MCF 10A (cell line): ENCODE results near the gene CYFIP2. TPM values are rescaled to one million over a fixed set of nuclear protein-coding genes. Genes with fewer than 3 reads are reported as not detected.

Experiments used
- BruUV-seq: library from RNA; stranded (reverse); fragments of 400-500 nt; replicated peaks from 2 replicates; lab custom pipeline; 2021; lab: Mats Ljungman, UMichigan
- CTCF ChIA-PET: fragments of 300-600 bp; sonication (Branson Sonifier 250); formaldehyde crosslinking; extraction: SDS; loops from one replicate; lab custom pipeline; 2021; ENCODE audit warnings: antibody characterized with exemption, inconsistent platforms; lab: Yijun Ruan, JAX
- POLR2A ChIA-PET: fragments of 300-600, 350-650 bp; sonication (Branson Sonifier 250); formaldehyde crosslinking; extraction: SDS; loops from one replicate; lab custom pipeline; 2020; ENCODE audit warnings: antibody characterized with exemption, inconsistent platforms; lab: Yijun Ruan, JAX
- DNase-seq: peaks from one replicate; pipeline ENCODE4 v3.0.0-alpha.2; 2018; ENCODE audit not compliant: unreplicated experiment
- H3K27ac Mint-ChIP-seq: one replicate; pipeline ENCODE4 v1.8.0; 2022; ENCODE audit warnings: mild to moderate bottlenecking, low read depth, mixed read lengths; ENCODE audit not compliant: unreplicated experiment
- H3K27me3 Mint-ChIP-seq: one replicate; pipeline ENCODE4 v1.8.0; 2022; ENCODE audit warnings: mixed read lengths; ENCODE audit not compliant: insufficient read depth, unreplicated experiment
- H3K36me3 Mint-ChIP-seq: one replicate; pipeline ENCODE4 v1.8.0; 2022; ENCODE audit warnings: mild to moderate bottlenecking, moderate library complexity, mixed read lengths; ENCODE audit not compliant: insufficient read depth, unreplicated experiment
- H3K4me1 Mint-ChIP-seq: one replicate; pipeline ENCODE4 v1.8.0; 2022; ENCODE audit warnings: mixed read lengths; ENCODE audit not compliant: insufficient read depth, unreplicated experiment
- H3K4me3 Mint-ChIP-seq: one replicate; pipeline ENCODE4 v1.8.0; 2022; ENCODE audit warnings: mild to moderate bottlenecking, moderate library complexity, mixed read lengths; ENCODE audit not compliant: unreplicated experiment
- H3K9me3 Mint-ChIP-seq: one replicate; pipeline ENCODE4 v1.8.0; 2022; ENCODE audit warnings: mixed read lengths; ENCODE audit not compliant: unreplicated experiment
- CTCF ChIP-seq: fragments of 200-600 bp; IDR thresholded peaks from one replicate; pipeline ENCODE4 v1.8.0; 2022; ENCODE audit warnings: antibody characterized with exemption, mild to moderate bottlenecking; ENCODE audit not compliant: unreplicated experiment
- intact Hi-C: fragments of 100-400 bp; cut with micrococcal nuclease; formaldehyde crosslinking; loops from 2 replicates; pipeline ENCODE4 v1.14.1; 2022
- total RNA-seq: library from RNA; stranded (reverse); gene quantifications from 2 replicates; pipeline ENCODE4 v1.2.3, GENCODE V29; 2022

Gene CYFIP2
- total RNA-seq, 1 experiment from 2014 or later: 50.8 TPM

DNA sequence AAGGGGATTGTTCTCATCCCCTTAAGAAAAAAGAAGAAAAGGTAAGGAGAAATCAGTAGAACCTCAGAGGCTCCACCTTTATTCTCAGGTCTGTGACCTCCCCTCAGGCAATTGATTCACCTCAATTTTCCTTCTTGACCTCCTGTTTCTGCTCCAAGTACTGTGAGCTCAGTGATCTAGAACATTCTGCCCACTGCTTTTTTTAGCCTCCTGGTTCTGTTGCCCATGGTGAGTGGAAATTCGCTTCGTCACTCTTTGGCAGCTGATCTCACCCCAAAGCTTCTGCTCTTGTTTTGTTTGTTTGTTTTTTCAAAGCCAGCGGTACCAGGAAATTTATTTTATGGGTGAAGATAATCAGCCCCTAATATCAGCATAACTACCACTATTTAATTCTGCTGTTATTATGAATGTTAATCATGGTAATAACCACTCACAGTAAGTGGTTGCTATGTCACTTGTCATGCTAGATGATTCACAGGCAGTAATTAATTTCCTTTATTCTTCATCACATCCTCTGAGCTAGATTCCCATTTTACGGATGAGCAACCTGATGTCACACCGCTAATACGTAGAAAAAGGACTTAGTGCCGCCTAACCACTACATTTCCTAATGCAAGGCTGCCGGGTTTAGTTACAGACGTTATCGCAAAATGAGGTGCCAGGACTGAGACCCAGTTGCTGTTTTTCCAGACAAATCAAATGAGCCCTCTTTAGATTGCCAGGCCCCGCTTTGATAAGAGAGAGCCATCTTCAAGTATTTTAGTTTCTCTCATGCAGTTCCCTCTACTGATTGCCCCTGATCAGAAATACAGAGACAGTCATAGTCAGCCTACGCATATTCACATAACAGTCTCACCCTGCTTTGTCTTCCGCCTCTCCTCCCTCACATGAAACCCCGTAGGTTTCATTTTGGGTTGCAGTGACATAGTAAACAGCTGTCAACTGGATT is 78.2 kb downstream of the CYFIP2 start:
- CTCF ChIA-PET: interaction anchor here (0.6 to 8.6 kb wide), 31 partner anchors 8 to 1789 kb away, joined by 3 to 84 read pairs (median 7); no protein-coding TSS in a partner anchor
- no peaks in the 10 kb centered on the region for H3K27me3 Mint-ChIP-seq
- no peak for DNase-seq
- POLR2A ChIA-PET: interaction anchor here (0.9 kb wide), 1 partner anchor 20 kb away, joined by 3 read pairs; no protein-coding TSS in a partner anchor
- BruUV-seq: no TSS peak
- H3K36me3 Mint-ChIP-seq: no peaks in the 10 kb centered on the region
- no peak overlapping the region for H3K27ac Mint-ChIP-seq
- intact Hi-C loops: loop anchor here (5.0 kb wide), 1 partner anchor 373 kb away; no protein-coding TSS in a partner anchor
- no peaks in the 10 kb centered on the region for H3K4me1 Mint-ChIP-seq
- no peak overlapping the region for H3K4me3 Mint-ChIP-seq
- no peak for TF ChIP-seq CTCF
- H3K9me3 Mint-ChIP-seq: no peaks in the 10 kb centered on the region

DNA sequence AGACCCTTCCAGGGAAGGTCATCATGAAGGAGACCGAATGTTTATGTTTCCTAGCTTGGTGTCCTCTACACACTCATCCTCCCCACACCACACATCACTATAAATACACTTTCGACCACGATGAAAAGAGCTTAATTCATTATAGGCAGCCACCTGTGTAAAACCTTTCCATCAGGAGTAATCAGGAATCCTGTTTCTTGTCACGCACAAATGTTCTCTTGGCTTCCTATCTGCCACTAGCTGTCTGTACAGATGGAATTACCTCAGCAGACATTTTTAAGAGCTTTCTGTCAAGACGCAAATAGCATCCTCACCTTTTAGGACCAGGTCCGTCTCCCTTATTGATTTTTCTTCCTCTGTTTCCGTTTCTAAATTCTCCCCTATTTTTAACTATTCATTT is 79.1 kb downstream of the CYFIP2 start:
- no peaks in the 10 kb centered on the region for H3K4me1 Mint-ChIP-seq
- TF ChIP-seq CTCF: no peak
- no peak overlapping the region for H3K27ac Mint-ChIP-seq
- no peak for DNase-seq
- no peaks in the 10 kb centered on the region for H3K36me3 Mint-ChIP-seq
- ChIA-PET POLR2A (interaction anchor here (0.6 kb wide), 1 partner anchor 166 kb away, joined by 3 read pairs; no protein-coding TSS in a partner anchor), CTCF (interaction anchor here (0.7 to 8.6 kb wide), 16 partner anchors 9 to 1788 kb away, joined by 3 to 84 read pairs (median 8); no protein-coding TSS in a partner anchor)
- no TSS peak for BruUV-seq
- no peak overlapping the region for H3K4me3 Mint-ChIP-seq
- intact Hi-C loops: no loop called here
- H3K9me3 Mint-ChIP-seq: no peaks in the 10 kb centered on the region
- H3K27me3 Mint-ChIP-seq: no peaks in the 10 kb centered on the region

DNA sequence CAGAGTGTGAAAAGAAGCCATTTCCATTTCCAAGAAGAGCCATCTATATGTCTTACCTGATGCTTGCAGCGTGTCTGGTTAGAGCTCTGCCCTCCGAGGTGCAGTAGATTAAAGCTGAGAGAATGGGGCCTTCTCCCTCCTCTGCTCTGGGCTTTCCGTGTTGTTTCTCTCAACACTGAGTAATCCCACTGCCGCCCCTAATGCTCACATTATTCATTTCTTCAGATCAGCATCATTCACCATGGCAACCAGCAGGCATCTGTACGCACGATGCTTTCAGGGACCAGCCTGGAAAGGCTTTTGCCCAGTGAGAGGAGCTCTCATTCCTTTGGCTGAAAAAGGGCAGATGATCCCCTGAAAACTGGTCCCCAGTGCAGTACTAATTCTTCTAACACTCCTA is 79.6 kb downstream of the CYFIP2 start:
- intact Hi-C loops: no loop called here
- CTCF ChIA-PET: interaction anchor here (0.7 to 8.6 kb wide), 14 partner anchors 10 to 1787 kb away, joined by 3 to 84 read pairs (median 6); no protein-coding TSS in a partner anchor

More for the DNA sequence above, 79.6 kb downstream of the CYFIP2 start:
- no peak overlapping the region for H3K27ac Mint-ChIP-seq
- no peak for TF ChIP-seq CTCF
- no peak for DNase-seq
- no peaks in the 10 kb centered on the region for H3K4me1 Mint-ChIP-seq
- POLR2A ChIA-PET: interaction anchor here (0.6 kb wide), 1 partner anchor 166 kb away, joined by 3 read pairs; no protein-coding TSS in a partner anchor
- no peak overlapping the region for H3K4me3 Mint-ChIP-seq
- H3K27me3 Mint-ChIP-seq: no peaks in the 10 kb centered on the region
- no peaks in the 10 kb centered on the region for H3K36me3 Mint-ChIP-seq
- H3K9me3 Mint-ChIP-seq: no peaks in the 10 kb centered on the region
- no TSS peak for BruUV-seq
